Activated T-helper 17 cell treated with anti-CD3 and anti-CD28 coated beads, Interleukin-2, amount 50 U/mL, for 72 hours (primary cell): ENCODE results near the gene SH2D7. TPM values are rescaled to one million over a fixed set of nuclear protein-coding genes. Genes with fewer than 3 reads are reported as not detected.

Experiments used
- ATAC-seq: fragments of 150-1000 bp; cut with Tn5 transposase; replicated peaks from 2 replicates; pipeline ENCODE4 v1.10.0; 2021; ENCODE audit warnings: mild to moderate bottlenecking, moderate library complexity
- H3K27ac Mint-ChIP-seq: one replicate; pipeline ENCODE4 v1.8.0; 2022; ENCODE audit warnings: mixed read lengths
- H3K27me3 Mint-ChIP-seq: one replicate; pipeline ENCODE4 v1.8.0; 2022; ENCODE audit warnings: mixed read lengths
- H3K36me3 Mint-ChIP-seq: one replicate; pipeline ENCODE4 v1.8.0; 2022; ENCODE audit warnings: low read depth, mild to moderate bottlenecking, mixed read lengths
- H3K4me1 Mint-ChIP-seq: one replicate; pipeline ENCODE4 v1.8.0; 2022; ENCODE audit warnings: mixed read lengths
- H3K4me3 Mint-ChIP-seq: one replicate; pipeline ENCODE4 v1.8.0; 2022; ENCODE audit warnings: mild to moderate bottlenecking, mixed read lengths
- H3K9me3 Mint-ChIP-seq: one replicate; pipeline ENCODE4 v1.8.0; 2022; ENCODE audit warnings: mixed read lengths
- total RNA-seq, 2 donors: library from RNA; stranded (reverse); gene quantifications; one replicate each; pipeline ENCODE4 v1.2.3, GENCODE V29; 2022

SH2D7 gene
- total RNA-seq, 2 donors from 2014 or later = not detected

DNA sequence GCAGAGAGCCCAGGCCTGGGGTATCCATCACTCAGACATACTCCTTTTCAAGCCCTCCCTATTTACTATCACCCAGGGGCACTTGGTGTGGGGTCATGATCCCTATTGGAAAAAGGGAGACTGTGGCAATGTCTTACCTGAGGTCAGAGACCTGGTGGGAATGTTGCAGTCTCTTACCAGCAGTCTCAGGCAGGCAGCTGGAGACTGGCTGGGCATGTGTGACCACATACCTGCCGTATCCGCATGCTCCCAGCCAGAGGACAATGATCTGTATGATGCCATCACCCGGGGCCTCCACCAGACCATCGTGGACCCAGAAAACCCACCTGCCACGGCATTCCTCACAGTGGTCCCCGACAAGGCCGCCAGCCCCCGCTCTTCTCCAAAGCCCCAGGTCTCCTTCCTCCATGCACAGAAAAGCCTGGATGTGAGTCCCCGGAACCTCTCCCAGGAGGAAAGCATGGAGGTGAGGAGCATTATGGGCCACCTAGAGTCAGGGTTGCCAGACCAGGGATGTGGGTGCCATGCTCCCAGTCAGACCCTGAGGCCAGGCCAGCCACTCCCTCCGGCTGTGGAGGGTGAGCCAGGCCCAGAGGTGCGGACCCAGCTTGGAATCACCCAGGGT, 5.9 kb downstream of the SH2D7 start:
- Mint-ChIP-seq H3K4me3 (no peak overlapping the region), H3K27me3 (no peaks in the 10 kb centered on the region), H3K9me3 (no peaks in the 10 kb centered on the region), H3K36me3 (no peaks in the 10 kb centered on the region), H3K4me1 (peaks cover 8% of the 10 kb centered on the region), H3K27ac (no peak overlapping the region)
- ATAC-seq = no peak

DNA sequence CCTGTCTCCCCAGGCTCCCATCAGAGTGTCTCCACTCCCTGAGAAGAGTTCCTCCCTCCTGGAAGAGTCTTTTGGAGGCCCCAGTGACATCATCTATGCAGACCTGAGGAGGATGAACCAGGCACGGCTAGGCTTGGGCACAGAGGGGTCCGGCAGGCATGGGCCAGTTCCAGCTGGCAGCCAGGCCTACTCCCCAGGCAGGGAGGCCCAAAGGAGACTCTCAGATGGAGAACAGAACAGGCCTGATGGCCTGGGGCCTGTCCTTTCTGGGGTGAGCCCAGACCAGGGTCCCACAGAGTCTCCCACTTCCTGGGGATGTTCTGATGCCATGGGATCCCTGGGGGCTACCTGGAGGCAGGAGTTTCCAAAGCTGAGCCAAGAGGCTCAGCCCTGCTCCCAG, 8.5 kb downstream of the SH2D7 start:
- peaks cover 29% of the 10 kb centered on the region for H3K4me1 Mint-ChIP-seq
- H3K4me3 Mint-ChIP-seq = no peak overlapping the region
- H3K36me3 Mint-ChIP-seq = no peaks in the 10 kb centered on the region

DNA sequence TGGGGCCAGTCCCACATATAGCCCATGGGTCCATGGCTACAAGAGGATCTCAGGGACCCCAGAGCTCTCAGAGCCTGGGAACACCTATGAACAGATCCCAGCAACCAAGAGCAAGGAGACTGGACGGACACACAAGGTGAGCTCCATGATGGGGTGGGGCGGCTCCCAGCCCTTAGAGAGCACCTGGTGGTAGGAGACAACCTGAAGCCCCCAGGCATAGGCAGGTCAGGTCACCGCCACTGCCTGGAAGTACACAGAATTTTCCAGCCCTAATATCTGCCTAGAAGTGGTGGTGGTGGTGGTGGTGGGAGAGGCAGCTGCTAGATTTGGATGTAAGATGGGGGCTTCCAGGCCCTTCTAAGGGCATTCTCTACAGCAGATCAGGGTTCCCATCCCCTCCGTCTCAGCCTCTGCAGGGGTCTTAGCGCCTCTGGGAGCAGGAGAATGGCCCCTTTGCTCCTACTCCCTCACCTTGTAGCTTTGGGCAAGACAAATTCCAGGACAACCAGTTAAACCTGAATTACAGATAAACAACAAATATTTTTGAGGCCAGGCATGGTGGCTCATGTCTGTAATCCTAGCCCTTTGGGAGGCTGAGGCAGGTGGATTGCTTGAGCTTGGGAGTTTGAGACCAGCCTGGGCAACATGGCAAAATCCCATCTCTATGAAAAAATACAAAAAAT, 9.2 kb downstream of the SH2D7 start:
- Mint-ChIP-seq H3K27ac (no peak overlapping the region), H3K36me3 (no peaks in the 10 kb centered on the region), H3K4me1 (peaks cover 36% of the 10 kb centered on the region), H3K9me3 (no peaks in the 10 kb centered on the region), H3K27me3 (no peaks in the 10 kb centered on the region), H3K4me3 (no peak overlapping the region)
- no peak for ATAC-seq

More for the DNA sequence above, 8.5 kb downstream of the SH2D7 start:
- no peaks in the 10 kb centered on the region for H3K27me3 Mint-ChIP-seq
- no peak overlapping the region for H3K27ac Mint-ChIP-seq
- no peaks in the 10 kb centered on the region for H3K9me3 Mint-ChIP-seq
- no peak for ATAC-seq

- no peaks in the 10 kb centered on the region for H3K27me3 Mint-ChIP-seq
- H3K36me3 Mint-ChIP-seq = no peaks in the 10 kb centered on the region
These were observed 9.8 kb downstream of the SH2D7 start for GRCh38 chr15:78102211-78102610.

GRCh38 chr15:78102741-78103140, 10.4 kb downstream of the SH2D7 start:
- Mint-ChIP-seq H3K36me3 (no peaks in the 10 kb centered on the region), H3K9me3 (no peaks in the 10 kb centered on the region), H3K4me3 (no peak overlapping the region), H3K4me1 (peaks cover 36% of the 10 kb centered on the region), H3K27me3 (no peaks in the 10 kb centered on the region), H3K27ac (peak overlapping the region; percentile 92)
- no peak for ATAC-seq

More at GRCh38 chr15:78102211-78102610, 9.8 kb downstream of the SH2D7 start:
- Mint-ChIP-seq H3K27ac (peak overlapping the region; percentile 92), H3K9me3 (no peaks in the 10 kb centered on the region), H3K4me3 (no peak overlapping the region), H3K4me1 (peaks cover 36% of the 10 kb centered on the region)
- no peak for ATAC-seq

- ATAC-seq = peak; percentile 93
- Mint-ChIP-seq H3K27me3 (no peaks in the 10 kb centered on the region), H3K27ac (peak overlapping the region; percentile 92), H3K4me3 (peak overlapping the region; percentile 71), H3K36me3 (no peaks in the 10 kb centered on the region), H3K4me1 (peaks cover 36% of the 10 kb centered on the region), H3K9me3 (no peaks in the 10 kb centered on the region)
These were observed 11.2 kb downstream of the SH2D7 start for GRCh38 chr15:78103406-78104118.

- no peaks in the 10 kb centered on the region for H3K9me3 Mint-ChIP-seq
- peak overlapping the region; percentile 71 for H3K4me3 Mint-ChIP-seq
- no peaks in the 10 kb centered on the region for H3K27me3 Mint-ChIP-seq
- peak overlapping the region; percentile 92 for H3K27ac Mint-ChIP-seq
- H3K36me3 Mint-ChIP-seq = no peaks in the 10 kb centered on the region
- peaks cover 36% of the 10 kb centered on the region for H3K4me1 Mint-ChIP-seq
- peak; percentile 30 for ATAC-seq
These were observed 11.7 kb downstream of the SH2D7 start for GRCh38 chr15:78104119-78104479.

DNA sequence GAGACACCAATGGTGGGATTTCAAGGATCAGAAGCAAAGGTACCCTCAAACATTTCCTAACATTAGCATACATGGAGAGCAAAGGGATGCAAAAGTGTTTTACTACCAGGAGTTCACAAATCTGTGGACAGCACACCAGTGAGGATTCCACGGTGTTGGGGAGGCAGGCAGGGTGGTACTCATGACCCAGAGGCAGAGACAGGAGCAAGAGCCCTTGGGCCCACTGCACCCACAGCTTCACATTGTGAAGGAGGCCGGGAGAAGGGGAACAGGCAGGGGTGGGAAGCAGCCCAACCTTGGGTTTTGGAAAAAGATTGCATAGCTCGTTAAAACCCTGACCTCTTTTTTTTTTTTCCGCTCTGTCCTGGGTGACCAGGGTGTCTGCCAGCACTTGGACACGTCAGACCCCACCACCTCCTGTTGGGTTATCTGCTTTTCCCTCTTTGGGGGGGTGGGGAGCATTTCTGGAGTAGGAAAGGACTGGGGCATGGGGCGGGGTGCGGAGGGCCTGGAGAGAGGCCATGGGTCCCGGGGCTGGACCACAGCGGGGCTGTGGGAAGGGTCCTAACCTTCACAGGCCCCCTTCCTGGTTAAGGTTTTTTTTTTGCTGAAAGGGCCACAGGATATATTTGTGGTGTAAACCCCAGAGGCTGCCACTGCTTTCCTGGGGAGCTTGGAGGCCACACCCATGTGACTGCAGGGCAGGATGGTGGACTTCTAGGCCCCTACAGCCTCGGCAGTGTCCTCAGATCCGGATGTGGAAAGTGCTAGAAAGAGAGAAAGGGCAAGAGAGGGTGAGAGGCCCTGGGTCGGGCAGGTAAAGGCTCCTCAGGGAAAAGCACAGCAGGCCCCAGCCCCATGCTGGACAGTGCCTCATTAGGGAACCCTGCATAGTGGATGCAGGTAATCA, 12.5 kb downstream of the SH2D7 start:
- H3K4me3 Mint-ChIP-seq = peak overlapping the region; percentile 71
- no peaks in the 10 kb centered on the region for H3K9me3 Mint-ChIP-seq
- no peak for ATAC-seq
- H3K27ac Mint-ChIP-seq = peak overlapping the region; percentile 92
- no peaks in the 10 kb centered on the region for H3K27me3 Mint-ChIP-seq
- H3K4me1 Mint-ChIP-seq = peaks cover 34% of the 10 kb centered on the region
- no peaks in the 10 kb centered on the region for H3K36me3 Mint-ChIP-seq

DNA sequence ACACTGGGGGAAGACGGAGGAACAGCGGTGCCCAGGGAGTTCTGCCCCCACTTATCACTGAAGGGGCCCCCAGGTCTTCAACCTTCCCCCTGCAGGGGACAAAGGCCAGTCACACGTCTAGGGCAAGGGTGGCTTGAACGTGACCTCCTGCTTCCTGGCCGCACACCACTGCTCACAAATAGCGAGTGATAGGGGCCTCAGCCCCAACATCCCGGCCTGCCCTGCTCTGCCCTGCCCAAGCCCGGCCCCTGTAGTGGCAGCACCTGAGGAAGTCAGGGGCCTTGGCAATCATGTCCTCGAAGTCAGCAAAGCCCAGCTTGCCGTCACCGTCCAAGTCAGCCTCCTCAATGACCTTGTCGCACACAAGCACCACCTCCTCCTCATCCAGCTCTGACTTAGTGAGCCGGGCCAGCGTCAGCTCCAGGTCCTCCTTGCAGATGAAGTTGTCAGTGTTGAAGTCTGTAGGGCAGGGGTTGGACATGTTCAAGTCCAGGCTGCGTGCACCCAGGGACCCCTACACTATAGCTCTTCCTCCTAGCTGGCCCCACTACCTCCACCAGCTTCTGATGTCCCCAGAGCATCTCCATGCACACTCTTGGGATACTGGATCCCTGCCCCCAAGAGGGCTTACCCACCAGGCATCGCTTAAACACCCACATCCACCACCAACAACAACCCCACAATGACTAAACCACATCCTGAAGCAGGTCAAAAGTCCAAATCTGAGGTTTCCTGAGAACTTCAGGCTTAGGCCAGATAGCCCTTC, 13.3 kb downstream of the SH2D7 start:
- peak overlapping the region; percentile 71 for H3K4me3 Mint-ChIP-seq
- ATAC-seq = no peak
- no peaks in the 10 kb centered on the region for H3K9me3 Mint-ChIP-seq
- peaks cover 31% of the 10 kb centered on the region for H3K4me1 Mint-ChIP-seq
- no peaks in the 10 kb centered on the region for H3K36me3 Mint-ChIP-seq
- no peaks in the 10 kb centered on the region for H3K27me3 Mint-ChIP-seq
- H3K27ac Mint-ChIP-seq = peak overlapping the region; percentile 74

- Mint-ChIP-seq H3K9me3 (no peaks in the 10 kb centered on the region), H3K36me3 (no peaks in the 10 kb centered on the region), H3K4me1 (peaks cover 31% of the 10 kb centered on the region), H3K27ac (no peak overlapping the region), H3K4me3 (no peak overlapping the region), H3K27me3 (no peaks in the 10 kb centered on the region)
- ATAC-seq = no peak
These were observed 15.1 kb downstream of the SH2D7 start for GRCh38 chr15:78107471-78107870.

DNA sequence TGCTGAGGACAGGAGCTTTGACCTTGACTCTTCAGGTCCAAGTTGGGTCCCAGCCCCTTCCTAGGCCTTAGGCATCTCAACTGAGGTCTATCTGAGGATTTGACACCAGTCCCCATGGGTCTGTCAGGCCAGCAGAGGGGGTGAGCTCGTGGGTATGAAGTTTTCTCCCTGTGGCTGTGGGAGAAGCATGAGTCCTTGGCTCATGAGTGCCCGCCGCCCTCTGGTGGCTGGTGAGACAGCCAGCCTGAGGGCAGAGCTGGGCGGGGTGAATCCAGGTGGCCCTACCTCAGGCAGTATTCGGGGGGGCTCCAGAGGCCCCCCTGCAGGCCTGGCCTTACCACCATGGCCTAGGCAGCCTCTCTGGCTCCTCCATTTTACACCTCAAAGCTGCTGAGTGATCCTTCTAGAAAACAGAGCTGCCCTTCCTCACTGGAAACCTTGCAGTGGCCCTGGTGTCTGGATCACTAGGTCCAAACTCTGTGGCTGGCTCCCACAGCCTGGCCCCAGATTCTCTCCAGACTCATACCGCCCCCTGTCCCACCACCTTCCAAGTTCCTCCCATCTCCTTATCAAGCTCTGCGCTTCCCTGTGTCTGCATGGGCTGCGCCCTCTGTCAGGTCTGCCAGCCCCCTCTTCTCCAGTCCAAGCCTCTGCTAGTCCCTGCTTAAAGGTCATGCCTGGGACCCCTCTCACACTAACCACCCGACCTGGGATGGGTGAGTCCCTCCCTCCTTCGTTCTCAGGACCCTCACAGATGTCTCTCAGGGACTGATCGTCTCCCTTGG, 16.1 kb downstream of the SH2D7 start:
- no peaks in the 10 kb centered on the region for H3K9me3 Mint-ChIP-seq
- no peak overlapping the region for H3K4me3 Mint-ChIP-seq
- no peaks in the 10 kb centered on the region for H3K27me3 Mint-ChIP-seq
- peak; percentile 71 for ATAC-seq
- H3K27ac Mint-ChIP-seq = peak overlapping the region; percentile 58
- peaks cover 26% of the 10 kb centered on the region for H3K4me1 Mint-ChIP-seq
- no peaks in the 10 kb centered on the region for H3K36me3 Mint-ChIP-seq

DNA sequence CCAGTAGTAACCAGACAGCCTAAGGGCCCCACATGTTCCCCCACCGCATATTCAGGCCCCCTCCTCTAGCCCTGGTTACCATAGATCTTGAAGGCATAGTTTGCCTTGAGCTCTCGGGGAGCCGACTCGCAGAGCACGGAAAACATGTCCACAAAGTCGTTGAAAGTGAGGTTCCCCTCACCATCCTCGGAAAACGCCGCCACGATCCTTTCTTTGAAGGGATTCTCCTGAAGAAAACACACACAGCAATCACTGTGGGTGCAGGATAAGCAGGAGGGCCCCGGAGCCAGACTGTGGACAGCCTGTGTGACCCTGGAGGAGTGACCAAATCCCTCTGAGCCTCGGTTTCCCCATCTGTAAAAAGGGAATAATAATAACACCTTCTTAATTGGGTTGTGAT, 16.8 kb downstream of the SH2D7 start:
- H3K27ac Mint-ChIP-seq = peak overlapping the region; percentile 58
- H3K4me3 Mint-ChIP-seq = no peak overlapping the region
- peaks cover 23% of the 10 kb centered on the region for H3K4me1 Mint-ChIP-seq

GRCh38 chr15:78110096-78110495, 17.7 kb downstream of the SH2D7 start:
- no peak for ATAC-seq
- Mint-ChIP-seq H3K36me3 (no peaks in the 10 kb centered on the region), H3K27ac (no peak overlapping the region), H3K4me3 (no peak overlapping the region), H3K27me3 (no peaks in the 10 kb centered on the region), H3K9me3 (no peaks in the 10 kb centered on the region), H3K4me1 (peaks cover 15% of the 10 kb centered on the region)

More for the DNA sequence above, 16.8 kb downstream of the SH2D7 start:
- Mint-ChIP-seq H3K36me3 (no peaks in the 10 kb centered on the region), H3K9me3 (no peaks in the 10 kb centered on the region), H3K27me3 (no peaks in the 10 kb centered on the region)
- no peak for ATAC-seq
